ENCODE data around the gene FNBP1.

DNA sequence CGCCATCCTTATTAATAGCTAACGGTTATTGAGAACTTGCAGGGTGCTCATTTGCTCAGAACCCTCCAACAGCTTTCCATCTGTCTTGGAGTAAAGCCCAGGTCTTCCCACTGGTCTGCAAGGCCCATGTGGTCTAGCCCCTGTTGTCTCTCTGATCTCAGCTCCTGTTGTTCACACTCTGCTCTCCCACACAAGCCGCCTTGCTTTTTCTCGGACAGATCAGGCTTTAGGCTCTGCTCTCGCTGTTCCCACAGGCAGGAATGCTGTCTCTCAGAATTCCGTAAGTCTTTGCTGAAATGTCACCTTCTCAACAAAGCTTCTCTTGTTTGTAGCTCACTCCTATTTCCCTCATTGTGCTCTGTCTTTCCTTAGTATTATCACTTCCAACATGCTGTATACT, 45.1 kb upstream of the FNBP1 start:
- TF ChIP-seq EZH2 (IDR thresholded peaks at IDR 0.05; ENCODE audit: low read length, unreplicated experiment) (no peak), EZH2phosphoT487 (IDR thresholded peaks at IDR 0.05; ENCODE audit: borderline replicate concordance, low read length) (no peak)
- TF ChIP-seq, protein P1, sequence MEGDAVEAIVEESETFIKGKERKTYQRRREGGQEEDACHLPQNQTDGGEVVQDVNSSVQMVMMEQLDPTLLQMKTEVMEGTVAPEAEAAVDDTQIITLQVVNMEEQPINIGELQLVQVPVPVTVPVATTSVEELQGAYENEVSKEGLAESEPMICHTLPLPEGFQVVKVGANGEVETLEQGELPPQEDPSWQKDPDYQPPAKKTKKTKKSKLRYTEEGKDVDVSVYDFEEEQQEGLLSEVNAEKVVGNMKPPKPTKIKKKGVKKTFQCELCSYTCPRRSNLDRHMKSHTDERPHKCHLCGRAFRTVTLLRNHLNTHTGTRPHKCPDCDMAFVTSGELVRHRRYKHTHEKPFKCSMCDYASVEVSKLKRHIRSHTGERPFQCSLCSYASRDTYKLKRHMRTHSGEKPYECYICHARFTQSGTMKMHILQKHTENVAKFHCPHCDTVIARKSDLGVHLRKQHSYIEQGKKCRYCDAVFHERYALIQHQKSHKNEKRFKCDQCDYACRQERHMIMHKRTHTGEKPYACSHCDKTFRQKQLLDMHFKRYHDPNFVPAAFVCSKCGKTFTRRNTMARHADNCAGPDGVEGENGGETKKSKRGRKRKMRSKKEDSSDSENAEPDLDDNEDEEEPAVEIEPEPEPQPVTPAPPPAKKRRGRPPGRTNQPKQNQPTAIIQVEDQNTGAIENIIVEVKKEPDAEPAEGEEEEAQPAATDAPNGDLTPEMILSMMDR (conservative IDR thresholded peaks at IDR 0.05; ENCODE audit: low read depth, low read length): no peak
